ENCODE results near the gene LTBP2. TPM values are rescaled to one million over a fixed set of nuclear protein-coding genes. Genes with fewer than 3 reads are reported as not detected.
A peak's percentile ranks its signal among the peaks of the same experiment; 100 is the strongest.

Gene LTBP2
- total RNA-seq, 2 donors from 2014 or later, result 674 to 973 TPM

DNA sequence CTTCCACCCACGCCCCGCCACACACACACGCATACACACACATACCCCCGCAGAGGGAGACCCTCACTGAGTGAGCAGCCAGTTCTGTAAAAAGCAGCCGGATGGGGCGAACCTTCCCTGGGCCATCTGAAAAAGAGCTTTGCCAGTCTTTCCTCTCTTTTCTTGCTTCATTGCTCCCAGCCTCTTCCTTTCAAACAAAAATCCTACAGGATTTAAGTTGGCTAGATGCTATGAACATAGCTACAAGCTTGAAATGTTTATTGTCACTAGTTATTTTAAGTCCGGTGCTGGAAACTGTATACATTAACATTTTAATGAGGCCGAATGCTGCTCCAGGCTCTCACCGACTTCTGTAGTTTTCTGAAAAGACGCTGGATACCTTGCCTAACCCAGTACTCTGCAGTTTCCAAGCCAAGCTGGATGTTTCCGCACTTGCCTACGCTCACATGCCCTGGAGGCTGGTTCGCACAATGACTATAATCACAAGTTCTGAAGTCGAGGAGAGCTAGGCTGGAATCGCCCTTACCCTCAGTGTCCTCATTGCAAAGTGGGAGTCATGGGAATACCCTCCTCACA is 39.2 kb downstream of the LTBP2 start:
- TF ChIP-seq CTCF (IDR thresholded peaks at IDR 0.05), result no peak
- DNase-seq (ENCODE audit: low spot score), result no peak
- Histone ChIP-seq H3K4me1 (ENCODE audit: control insufficient read depth in 1 of 2, low read depth in 2 of 2) (peaks cover 84 to 100% of the 10 kb centered on the region in 2 donors), H3K4me3 (peak overlapping the region; percentile 51), H3K27me3 (replicated peaks; ENCODE audit: insufficient read depth) (no peaks in the 10 kb centered on the region), H3K9me3 (no peaks in the 10 kb centered on the region), H3K27ac (peak overlapping the region; percentile 94 to 96), H3K36me3 (peaks cover 3% of the 10 kb centered on the region)
- no peak for ATAC-seq (ENCODE audit: insufficient number of reproducible peaks, low FRiP score, low read depth)

DNA sequence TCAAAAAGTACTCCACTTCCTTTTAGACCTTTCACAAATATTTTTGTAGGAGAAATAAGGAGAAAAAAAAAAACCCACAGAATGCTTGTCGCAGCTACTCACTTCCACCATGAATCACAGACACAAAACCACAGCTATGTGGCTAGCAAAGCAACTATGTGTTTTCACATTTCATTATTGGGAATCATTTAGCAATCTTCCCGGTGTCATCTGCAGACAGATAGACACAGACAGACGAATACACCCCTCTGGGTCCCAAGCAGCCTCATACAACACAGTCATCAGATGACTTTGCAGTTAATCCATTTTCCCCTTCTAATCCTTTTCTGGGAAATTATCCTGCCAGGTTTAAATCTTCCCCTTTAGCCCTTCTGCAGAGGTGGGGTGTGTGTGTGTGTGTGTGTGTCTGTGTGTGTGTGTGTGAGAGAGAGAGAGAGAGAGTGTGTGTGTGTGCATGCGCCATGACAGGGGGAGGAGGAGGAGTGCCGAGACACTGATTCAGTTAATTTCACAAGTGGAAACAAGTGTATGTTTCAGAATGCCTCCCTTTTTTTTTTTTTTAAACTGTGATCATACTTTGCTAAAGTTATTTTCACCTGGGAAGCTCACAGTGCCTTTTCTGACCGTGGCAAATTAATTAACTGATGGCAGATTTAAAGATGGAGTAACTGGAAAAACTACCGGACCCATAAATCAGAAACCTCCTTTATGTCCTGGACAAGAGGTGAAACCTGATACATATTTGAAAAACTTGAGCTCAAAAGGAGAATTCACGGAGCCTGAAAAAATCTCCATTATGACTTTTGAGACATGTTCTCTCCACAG is 39.9 kb downstream of the LTBP2 start:
- Histone ChIP-seq H3K27me3 (replicated peaks; ENCODE audit: insufficient read depth) (no peaks in the 10 kb centered on the region), H3K4me1 (ENCODE audit: control insufficient read depth in 1 of 2, low read depth in 2 of 2) (peaks cover 83 to 100% of the 10 kb centered on the region in 2 donors), H3K36me3 (peaks cover 3% of the 10 kb centered on the region), H3K4me3 (peak overlapping the region; percentile 51), H3K27ac (peak overlapping the region; percentile 94 to 96), H3K9me3 (no peaks in the 10 kb centered on the region)
- DNase-seq (ENCODE audit: low spot score) (no peak), ATAC-seq (ENCODE audit: insufficient number of reproducible peaks, low FRiP score, low read depth) (peak; percentile 60)
- no peak for TF ChIP-seq CTCF (IDR thresholded peaks at IDR 0.05)

GRCh38 chr14:74571441-74571841 is 40.6 kb downstream of the LTBP2 start:
- Histone ChIP-seq H3K27me3 (replicated peaks; ENCODE audit: insufficient read depth) (no peaks in the 10 kb centered on the region), H3K9me3 (no peaks in the 10 kb centered on the region), H3K36me3 (peaks cover 3% of the 10 kb centered on the region), H3K4me3 (peak overlapping the region; percentile 51), H3K4me1 (ENCODE audit: control insufficient read depth in 1 of 2, low read depth in 2 of 2) (peaks cover 86 to 100% of the 10 kb centered on the region in 2 donors), H3K27ac (peak overlapping the region; percentile 90 to 96)
- ATAC-seq (ENCODE audit: insufficient number of reproducible peaks, low FRiP score, low read depth) (no peak), DNase-seq (ENCODE audit: low spot score) (no peak)
- TF ChIP-seq CTCF (IDR thresholded peaks at IDR 0.05), result no peak

- ATAC-seq (ENCODE audit: insufficient number of reproducible peaks, low FRiP score, low read depth) (no peak), DNase-seq (ENCODE audit: low spot score) (no peak)
- Histone ChIP-seq H3K4me3 (no peak overlapping the region), H3K9me3 (no peaks in the 10 kb centered on the region), H3K36me3 (no peaks in the 10 kb centered on the region), H3K27me3 (replicated peaks; ENCODE audit: insufficient read depth) (no peaks in the 10 kb centered on the region), H3K27ac (peak overlapping the region; percentile 90 to 96), H3K4me1 (ENCODE audit: control insufficient read depth in 1 of 2, low read depth in 2 of 2) (peaks cover 86 to 100% of the 10 kb centered on the region in 2 donors)
- no peak for TF ChIP-seq CTCF (IDR thresholded peaks at IDR 0.05)
These were observed 41.3 kb downstream of the LTBP2 start for GRCh38 chr14:74570696-74571095.

GRCh38 chr14:74569806-74570591 is 42.0 kb downstream of the LTBP2 start:
- no peaks in the 10 kb centered on the region for H3K9me3 ChIP-seq
- no peak for TF ChIP-seq CTCF (IDR thresholded peaks at IDR 0.05)
- H3K4me3 ChIP-seq, result no peak overlapping the region
- no peaks in the 10 kb centered on the region for H3K36me3 ChIP-seq
- ATAC-seq (ENCODE audit: insufficient number of reproducible peaks, low FRiP score, low read depth), result no peak
- peaks cover 84 to 100% of the 10 kb centered on the region in 2 donors for H3K4me1 ChIP-seq (ENCODE audit: control insufficient read depth in 1 of 2, low read depth in 2 of 2)
- peak overlapping the region; percentile 90 to 96 for H3K27ac ChIP-seq
- no peaks in the 10 kb centered on the region for H3K27me3 ChIP-seq (replicated peaks; ENCODE audit: insufficient read depth)
- DNase-seq (ENCODE audit: low spot score), result no peak
